DLD1 (cell line): Measurements from ENCODE around the gene FZD2.
"Not testable (repeated sequence)": the region's sequence is repeated elsewhere in the genome, so short reads cannot be mapped to it uniquely, and the experiment has no call there.

Experiments used
- in situ Hi-C: cut with HindIII; loops from 2 replicates; pipeline ENCODE4 v1.10.0; 2017; ENCODE audit warnings: low sequenced_read_pairs

FZD2 gene

DNA sequence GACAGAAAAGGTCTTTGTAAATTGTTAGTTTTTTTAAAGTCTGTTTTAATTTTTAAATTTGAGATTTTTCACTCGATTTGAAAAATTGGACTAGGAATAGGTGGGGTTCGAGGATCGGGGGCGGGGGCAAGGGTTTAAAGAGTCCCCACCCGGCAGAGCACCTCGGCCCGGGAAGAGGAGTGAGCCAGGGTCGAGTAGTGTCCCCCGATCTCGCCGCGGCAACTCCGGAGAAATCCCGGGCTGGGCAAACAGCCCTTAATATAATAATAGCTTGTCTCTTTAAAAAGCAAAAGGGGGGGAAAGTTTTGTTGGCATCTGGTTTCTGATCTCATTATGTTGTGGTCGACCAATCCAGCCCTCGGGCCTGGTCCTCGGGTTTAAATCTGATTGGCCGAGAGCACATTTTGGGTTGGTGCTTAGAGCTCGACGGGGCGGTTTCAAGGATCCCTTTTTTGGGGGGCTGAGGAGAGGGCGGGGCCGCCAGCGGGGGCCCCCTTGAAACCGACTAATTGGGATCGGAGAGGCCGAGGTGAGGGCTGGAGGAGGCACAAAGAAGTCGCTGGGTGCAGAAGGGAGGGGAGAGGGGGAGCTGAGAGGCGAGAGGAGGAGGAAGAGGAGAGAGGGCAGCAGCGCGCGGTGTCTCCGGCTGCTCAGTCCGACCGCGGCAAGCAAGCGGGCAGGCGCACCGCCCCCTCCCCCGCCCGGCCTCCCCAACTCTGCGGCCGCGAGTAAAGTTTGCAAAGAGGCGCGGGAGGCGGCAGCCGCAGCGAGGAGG lies at the start of gene FZD2:
FZD2 (plus strand) TSS at position 653 of the 775 bp plus-strand sequence. CDS start 205 bp downstream, outside the sequence.
- in situ Hi-C loops: no loop called here

DNA sequence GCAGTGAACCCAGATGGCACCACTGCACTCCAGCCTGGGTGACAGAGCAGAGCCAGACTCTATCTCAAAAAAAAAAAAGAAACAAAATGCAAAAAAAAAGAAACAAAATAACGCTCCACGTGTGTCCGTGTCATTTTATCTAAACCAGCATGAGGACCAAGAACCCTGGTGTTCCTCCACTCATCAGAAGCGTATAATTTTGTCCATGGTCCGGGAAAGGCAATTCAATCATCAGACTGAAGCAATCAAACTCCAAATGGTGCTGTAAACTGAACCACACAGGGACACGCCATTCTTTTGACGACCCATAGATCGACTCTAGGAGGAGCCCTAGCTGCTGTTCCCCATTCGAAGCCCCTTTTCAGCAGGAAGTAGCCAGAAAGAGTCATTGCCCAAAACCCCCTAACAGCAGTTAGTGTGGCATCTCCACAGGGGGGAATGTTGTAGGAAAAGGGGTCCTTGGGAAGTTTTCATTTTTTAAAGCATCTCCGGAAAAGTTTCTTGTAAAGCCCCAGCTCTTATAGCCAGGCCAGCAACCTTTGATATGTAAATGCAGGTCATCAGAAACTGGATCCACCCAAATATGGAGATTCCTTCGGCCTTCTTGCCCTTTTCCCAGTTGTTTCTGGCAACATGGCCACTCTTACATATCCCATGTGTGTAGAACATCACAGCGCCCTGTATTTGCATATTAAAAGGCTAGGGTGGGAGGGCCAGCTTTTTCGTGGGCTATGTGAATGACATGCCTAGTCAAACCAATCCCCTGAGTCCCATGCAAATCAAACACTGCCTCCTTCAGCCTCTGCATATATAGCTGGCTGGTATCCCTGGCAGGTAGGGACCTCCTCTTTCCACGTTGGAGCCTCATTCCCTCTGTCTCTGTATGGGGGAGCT lies 45.8 kb upstream of the FZD2 start:
- in situ Hi-C loops: not testable (repeated sequence)

DNA sequence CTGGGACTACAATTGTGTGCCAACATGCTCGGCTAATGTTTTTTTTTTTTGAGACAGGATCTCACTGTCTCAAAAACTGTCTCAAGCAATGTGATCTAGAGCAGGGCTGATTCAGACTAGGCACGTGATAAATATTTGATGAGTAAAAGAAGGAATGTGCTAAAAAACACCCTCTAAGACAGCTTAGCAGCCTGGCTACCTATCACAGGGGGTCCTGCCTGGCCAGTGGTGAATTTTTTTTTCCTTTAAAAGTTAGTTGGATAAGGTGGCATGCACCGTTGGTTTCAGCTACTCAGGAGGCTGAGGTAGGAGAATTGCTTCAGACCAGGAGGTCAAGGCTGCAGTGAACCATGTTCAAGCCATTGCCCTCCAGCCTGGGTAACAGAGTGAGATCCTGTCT lies 39.3 kb upstream of the FZD2 start:
- in situ Hi-C loops: no loop called here

DNA sequence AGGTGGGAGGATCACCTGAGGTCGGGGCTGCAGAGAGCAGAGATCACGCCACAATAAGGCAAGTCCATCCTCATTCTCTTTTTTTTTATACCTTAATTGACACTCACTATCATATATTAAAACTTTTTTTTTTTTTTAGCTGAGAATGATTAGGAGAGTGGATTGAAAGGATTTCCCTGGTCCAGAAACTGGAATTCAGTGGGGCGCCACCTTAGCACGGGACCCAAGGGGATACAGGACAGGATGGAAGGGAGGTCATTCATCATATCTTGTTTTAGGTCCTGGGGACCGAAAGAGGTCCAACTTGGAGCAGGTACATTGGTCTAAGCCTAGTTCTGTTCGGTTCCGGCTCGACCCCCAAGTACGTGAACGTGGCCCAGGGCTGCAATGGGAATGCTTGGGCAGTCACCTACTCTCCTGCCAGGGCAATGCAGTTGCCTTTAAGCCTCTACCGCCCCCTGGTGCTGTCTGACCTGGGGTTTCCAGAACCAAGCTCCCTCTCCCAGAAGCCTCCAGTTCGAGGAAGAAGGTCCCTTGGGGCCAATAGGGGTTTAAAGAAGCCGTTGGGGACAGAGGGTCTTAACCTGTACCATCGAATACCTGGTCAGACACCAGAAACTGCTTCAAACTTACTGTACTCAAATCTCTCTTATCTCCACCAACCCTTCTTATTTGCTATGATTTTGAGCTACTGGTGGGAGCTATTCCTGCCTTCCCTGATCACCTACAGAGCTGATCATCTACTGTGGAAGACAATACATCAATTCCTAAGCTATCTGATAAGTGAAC lies 34.2 kb upstream of the FZD2 start:
- in situ Hi-C loops: no loop called here

DNA sequence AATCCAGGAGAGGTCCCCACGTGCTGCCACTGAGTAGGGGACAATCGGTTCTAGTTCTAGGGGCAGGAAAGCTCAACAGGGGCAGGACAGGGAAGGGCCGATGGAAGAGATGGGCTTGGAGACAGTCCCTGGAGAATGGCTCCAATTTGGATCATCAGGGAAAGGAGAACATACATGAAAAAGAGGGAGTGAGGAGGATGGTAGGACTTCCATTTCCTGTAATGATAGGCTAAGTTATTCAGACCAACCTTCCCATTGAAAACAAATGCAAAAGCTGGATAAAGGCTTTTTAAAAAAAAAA lies 33.7 kb upstream of the FZD2 start:
- in situ Hi-C loops: no loop called here

DNA sequence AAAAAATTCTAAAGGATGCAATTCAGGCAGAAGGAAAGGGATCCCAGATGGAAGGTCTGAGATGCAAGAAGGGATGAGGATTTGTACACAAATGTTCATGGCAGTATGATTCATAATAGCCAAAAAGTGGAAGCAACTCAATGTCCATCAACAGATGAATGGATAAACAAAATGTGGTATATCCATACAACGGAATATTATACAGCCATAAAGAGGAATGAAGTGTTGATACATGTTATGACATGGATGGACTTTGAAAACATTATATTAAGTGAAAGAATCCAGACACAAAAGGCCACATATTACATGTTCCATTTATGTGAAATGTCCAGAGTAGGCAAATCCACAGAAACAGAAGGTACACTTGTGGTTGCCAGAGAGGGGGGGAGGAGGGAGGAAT lies 30.2 kb upstream of the FZD2 start:
- in situ Hi-C loops: no loop called here

DNA sequence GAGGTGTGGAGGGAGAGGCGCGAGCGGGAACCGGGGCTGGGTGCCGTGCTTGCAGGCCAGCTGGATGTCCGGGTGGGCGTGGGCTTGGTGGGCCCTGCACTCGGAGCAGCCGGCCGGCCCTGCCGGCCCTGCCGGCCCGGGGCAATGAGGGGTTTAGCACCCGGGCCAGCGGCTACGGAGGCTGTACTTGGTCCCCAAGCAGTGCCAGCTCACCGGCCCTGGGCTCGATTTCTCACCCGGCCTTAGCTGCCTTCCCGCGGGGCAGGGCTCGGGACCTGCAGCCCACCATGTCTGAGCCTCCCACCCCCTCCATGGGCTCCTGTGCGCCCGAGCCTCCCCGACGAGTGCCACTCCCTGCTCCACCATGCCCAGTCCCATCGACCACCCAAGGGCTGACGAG lies 29.3 kb upstream of the FZD2 start:
- in situ Hi-C loops: no loop called here

DNA sequence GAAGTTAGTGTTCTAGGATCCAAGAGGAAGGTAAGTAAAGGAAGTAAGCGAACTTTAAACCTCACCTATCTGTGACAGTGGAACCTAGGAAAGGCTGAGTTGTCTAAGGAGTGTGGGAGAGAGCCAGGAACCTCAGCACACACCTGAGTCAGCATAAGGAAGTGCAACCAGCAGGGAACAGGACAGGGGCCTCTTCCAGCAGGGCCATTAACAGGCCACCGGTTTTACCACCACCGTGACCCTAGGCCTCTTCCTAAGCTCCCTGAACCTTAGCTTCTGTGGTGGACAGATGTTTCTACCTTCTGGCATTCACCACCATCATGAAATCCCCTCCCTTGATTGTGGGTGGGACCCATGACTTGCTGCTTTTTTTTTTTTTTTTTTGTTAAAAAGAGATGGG lies 27.4 kb upstream of the FZD2 start:
- in situ Hi-C loops: no loop called here

DNA sequence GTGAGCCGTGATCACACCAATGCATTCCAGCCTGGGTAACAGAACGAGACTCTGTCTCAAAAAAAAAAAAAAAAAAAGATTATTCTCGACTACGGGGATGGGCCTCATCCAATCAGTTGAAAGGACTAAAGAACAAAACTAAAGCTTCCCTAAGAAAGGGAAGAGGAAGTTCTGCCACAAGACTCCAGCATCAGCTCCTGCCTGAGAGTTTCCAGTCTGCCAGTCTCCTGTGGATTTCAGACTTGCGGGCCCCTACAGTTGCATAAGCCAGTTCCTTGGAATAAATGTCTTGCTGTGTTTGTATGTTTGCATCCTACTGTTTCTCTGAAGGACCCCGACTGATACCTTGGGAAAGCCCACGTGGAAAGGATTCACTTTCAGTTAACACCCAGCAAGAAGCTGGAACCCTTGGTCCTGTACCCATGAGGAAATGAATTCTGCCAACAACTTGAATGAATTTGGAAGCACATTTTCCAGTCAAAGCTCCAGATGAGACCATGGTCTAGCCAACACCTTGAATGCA lies 26.3 kb upstream of the FZD2 start:
- in situ Hi-C loops: no loop called here

DNA sequence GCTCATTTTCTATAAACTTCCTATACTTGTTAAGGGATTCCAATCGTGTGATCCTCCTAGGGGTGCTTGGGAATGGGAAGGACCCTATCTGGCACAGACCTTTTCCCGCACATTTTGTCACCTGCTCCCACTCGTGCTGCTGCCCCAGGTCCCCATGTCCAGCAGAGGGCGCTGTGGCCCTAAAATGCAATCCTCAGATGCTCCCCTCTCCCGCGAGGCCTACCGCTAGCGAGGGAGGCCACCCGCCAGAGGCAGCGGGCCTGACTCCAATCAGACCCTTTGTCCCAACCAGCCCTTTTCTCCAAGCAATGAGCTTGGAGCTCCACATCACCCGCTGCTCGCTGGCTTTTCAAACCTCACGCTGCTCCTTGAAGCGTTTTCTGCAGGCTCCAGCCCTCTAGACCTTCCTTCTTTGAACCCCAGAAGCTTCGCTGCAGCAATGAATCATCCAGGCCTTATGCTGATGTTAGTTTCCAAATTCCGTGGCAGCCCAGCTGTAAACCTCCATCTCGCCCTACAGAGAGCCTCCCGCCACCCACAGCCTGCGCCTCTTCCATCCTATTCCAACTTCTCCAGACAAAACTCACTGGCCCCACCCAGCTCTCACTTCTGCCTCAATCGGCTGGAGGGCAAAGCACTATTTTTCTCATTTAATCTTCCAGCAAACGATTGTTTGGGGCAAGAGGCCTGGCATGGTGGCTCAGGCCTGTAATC lies 23.6 kb upstream of the FZD2 start:
- in situ Hi-C loops: no loop called here

DNA sequence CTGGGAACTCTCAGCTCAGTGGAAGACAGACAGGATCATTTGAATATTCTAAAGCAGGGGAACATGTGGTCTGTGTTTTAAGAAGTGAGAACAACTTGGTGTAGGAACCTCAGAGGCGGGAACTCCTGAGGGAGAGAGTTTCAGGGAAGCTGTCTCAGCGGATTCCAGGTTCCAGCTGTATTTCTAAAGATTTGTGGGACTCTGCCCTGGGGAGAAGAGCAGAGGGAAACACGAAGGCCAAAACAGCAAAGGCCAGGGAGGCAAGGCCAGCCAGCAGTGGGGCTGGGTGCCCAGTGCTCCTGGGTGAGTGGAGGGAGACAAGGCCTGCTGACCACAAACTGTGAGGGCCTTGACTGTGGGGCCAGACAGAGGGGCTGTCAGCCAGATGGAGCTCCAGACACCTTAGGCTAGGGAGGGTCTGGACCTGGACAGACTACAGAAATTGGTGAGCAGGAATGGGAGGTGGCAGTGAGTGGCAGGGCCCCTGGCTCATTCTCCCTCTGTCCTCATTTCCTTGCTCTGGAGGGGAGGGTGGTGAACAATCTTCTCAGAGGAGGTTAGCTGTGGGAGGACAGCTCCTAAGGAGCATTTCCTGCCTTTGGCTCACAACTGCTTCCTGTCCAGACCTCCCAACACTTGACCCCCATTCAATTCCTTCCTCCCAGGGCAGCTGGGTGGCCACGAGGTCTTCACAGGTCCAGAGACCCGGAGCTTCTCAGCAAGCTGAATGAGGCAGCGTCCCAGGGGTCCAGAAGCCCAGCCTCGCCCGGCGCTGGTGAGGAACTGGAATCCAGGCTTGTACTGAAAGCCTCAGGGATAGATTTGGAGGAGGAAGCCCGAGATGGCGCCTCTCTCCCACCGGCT lies 21.0 kb upstream of the FZD2 start:
- in situ Hi-C loops: no loop called here

DNA sequence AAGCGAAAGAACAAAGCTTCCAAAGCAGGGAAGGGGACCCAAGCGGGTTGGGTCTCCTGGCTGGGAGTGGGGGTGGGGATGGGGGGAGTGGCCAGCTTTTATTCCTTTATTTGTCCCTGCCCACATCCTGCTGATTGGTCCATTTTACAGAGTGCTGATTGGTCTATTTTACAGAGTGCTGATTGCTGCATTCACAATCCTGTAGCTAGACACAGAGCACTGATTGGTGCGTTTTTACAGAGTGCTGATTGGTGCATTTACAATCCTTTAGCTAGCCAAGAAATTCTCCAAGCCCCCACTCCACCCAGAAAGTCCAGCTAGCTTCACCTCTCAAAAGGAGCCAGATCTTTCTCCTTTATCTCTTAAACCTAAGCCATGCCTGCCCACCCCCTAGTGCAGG lies 19.4 kb upstream of the FZD2 start:
- in situ Hi-C loops: not testable (repeated sequence)

DNA sequence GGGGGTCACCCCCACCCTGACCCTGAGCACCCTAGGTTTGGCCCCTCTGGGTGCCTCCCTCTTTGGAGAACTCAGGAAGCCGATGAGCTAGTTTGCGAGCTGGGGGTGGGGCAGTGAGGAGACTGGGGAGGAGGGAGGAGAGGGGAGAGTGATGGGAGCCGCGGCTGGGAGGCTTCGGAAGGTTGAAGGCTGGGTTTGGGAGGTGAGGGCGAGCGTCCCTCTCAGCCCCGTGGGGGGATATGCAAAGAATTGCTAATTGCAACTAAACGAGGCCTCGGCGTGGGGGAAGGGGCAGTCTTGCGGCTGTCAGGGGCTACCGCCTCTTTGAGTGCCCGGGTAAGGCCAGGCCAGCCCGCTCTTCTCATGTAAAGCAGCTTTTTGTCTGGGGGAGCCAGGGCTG lies 17.6 kb upstream of the FZD2 start:
- in situ Hi-C loops: loop anchor here (5.0 kb wide), 1 partner anchor 88 kb away; no protein-coding TSS in a partner anchor

DNA sequence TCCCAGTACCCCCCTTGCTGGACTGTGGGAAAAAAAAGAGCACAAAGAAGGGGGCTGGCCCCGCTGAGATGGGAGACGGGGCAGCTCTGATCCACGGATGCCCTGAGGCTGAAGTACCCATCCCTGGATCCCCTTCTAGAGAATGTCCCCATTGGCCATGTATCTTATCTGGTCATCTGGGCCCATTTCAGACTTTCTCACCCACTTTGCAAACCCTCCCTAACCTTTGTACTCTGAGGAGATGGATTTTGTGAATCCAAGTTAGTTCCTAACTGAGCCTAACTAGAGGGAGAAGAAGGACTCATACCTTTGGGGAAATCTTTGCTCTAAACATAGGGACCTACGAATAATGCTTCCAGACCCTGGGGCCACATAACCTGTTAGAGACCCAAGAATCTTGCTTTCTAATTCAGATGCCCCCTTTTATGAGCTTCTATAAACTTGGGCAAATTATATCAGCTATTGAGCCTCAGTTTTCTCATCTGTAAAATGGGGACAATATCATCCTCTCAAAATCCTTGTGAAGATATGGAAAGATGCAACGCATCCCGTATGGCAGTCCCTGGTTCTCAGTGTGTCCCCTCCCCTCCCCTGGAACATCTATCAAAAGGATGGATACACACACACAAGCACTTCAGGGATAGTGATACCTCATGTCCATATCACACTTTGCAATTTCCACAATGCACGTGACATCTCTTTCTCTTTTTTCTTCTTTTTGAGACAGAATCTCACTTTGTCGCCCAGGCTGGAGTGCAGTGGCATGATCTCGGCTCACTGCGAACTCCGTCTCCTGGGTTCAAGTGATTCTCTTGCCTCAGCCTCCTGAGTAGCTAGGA lies 16.8 kb upstream of the FZD2 start:
- in situ Hi-C loops: loop anchor here (5.0 kb wide), 1 partner anchor 87 kb away; no protein-coding TSS in a partner anchor

DNA sequence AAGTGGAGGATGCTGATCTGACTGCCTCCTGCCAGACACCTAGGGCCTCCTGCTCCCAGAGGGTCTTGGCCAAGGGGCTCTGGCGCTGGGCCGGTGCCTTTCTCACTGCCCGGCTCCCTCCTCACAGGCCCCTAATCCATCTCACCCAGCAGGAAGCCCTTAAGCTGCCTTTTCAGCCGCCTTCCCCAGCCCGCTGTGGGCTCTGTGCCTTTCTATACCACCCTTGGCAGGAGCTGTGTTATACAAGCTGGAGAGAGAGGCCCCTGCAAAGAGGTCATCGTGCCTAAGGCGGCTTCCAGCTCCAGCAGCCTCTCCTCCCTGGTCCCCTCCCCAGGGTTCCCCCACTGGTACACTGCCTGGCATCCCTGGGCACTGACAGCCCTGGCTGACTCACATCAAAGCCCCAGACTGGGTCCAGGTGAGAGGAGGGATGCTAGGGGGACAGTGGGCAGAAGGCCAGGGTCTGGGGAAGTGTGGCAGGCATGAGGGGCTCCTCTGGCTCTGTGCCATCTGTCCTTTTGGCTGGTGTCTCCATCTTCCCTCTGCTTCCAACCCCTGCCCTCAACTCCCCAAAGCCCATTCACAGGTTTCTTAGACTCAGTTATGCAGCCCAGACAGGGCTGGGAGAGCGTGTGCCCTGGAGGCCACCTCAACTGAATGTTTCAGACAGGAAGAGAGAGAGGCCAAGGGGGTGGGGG lies 15.3 kb upstream of the FZD2 start:
- in situ Hi-C loops: loop anchor here (5.0 kb wide), 1 partner anchor 85 kb away; no protein-coding TSS in a partner anchor

DNA sequence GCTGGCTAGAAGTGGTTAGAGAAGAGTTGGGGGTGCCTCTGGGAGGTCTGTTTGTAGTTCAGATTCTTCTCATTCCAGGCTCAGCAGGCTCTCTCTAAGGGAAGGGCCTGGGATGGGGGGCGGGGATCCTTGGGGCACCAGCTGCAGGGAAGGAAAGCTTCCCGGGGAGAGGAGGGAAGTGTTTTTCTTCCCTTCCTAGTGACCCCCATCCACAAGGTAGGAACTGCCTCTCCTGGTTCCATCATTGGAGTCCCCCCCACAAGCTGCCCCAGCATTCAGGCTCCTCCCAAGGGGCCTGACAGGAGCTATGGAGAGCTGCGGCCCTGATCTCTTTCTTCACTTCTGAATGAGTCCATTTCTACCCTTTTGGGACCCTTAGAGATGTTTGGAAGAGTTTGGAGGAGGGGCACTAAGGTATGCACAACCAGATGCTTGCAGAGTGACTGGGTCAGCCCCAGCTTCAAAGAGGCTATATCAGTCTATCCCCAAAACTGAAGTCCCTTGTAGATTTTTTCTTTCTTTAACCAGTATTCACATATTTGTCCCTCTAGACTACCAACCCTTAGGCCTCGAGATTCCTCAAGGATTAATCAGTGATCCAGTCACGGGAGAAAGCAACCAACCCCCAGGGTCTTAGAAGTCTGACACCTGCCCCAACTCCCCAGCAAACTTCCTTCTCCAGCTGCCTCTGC lies 13.9 kb upstream of the FZD2 start:
- in situ Hi-C loops: loop anchor here (5.0 kb wide), 1 partner anchor 84 kb away; no protein-coding TSS in a partner anchor

DNA sequence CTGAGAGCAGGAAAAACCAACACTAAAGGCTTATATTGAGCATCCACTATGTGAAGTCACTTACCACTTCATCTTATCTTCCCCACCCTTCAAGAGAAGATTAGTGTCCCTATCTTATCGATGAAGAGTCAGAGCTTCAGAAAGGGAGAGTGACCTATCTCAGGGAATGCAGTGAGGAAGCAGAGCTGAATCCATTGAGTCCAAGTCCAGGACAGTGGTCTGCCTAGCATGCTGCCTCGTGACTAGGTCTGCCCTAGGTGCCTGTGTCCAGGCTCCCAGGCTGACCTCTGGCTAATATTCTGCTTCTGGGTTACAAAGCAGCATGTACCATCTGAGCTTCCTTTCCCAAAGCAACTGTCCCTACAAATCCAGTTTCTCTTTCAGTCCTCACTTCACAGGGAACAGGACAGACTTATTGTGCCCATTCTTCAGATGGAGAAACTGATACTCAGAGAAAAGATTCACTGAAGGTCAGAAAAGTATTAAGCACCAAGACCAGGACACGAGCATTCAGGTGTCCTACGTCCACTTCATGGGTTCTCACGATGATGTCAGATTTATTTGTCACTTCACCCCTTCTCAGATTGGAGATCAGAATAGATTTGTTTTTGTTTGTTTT lies 13.3 kb upstream of the FZD2 start:
- in situ Hi-C loops: loop anchor here (5.0 kb wide), 1 partner anchor 83 kb away; no protein-coding TSS in a partner anchor
